Right lobe of liver (tissue), 6 donors: ENCODE data around the gene ZNF18. TPM values are rescaled to one million over a fixed set of nuclear protein-coding genes. Genes with fewer than 3 reads are reported as not detected.
A peak's percentile ranks its signal among the peaks of the same experiment; 100 is the strongest.

ENCODE experiments used
- ATAC-seq, 4 donors: fragments of 200-7000 bp; cut with Tn5 transposase; one replicate each; pipeline ENCODE4 v1.9.1; 2020; ENCODE audit warnings: mild to moderate bottlenecking in 4 of 4, moderate library complexity in 4 of 4
- DNase-seq, 3 donors: peaks; one replicate each; pipeline ENCODE4 v3.0.0-alpha.2; 2020
- H3K27ac ChIP-seq, 3 donors: fragments of 200-600 bp; one replicate each; pipeline ENCODE4 v1.8.0; 2022
- H3K27me3 ChIP-seq, 2 donors: fragments of 200-600 bp; one replicate each; pipeline ENCODE4 v1.8.0; 2022
- H3K36me3 ChIP-seq, 4 donors: fragments of 200-600 bp; sonication (generic) in 1 of 4; one replicate each; pipeline versions ENCODE4 v1.5.1 to v1.8.0; 2017 to 2022; ENCODE audit warnings: control low read depth in 1 of 4
- H3K4me1 ChIP-seq, 4 donors: fragments of 200-600 bp; sonication (generic) in 1 of 4; one replicate each; pipeline versions ENCODE4 v1.5.1 to v1.8.0; 2017 to 2022; ENCODE audit warnings: control low read depth in 1 of 4
- H3K4me3 ChIP-seq, 3 donors: fragments of 200-600 bp; one replicate each; pipeline ENCODE4 v1.8.0; 2022
- H3K9me3 ChIP-seq, 4 donors: fragments of 200-600 bp; sonication (generic) in 1 of 4; one replicate each; pipeline versions ENCODE4 v1.5.1 to v1.8.0; 2017 to 2022; ENCODE audit warnings: control low read depth in 1 of 4
- POLR2A ChIP-seq: fragments of 450-650 bp; IDR thresholded peaks from one replicate; pipeline ENCODE4 v1.6.1; 2017; ENCODE audit warnings: antibody characterized with exemption, mild to moderate bottlenecking
- WGBS: methylation state at CpG from one replicate; pipeline ENCODE4 v1.1.6; 2018; ENCODE audit warnings: low coverage, low lambda C conversion rate; ENCODE audit not compliant: insufficient coverage; ENCODE audit errors: missing lambda C conversion rate; 5-methylcytosine and 5-hydroxymethylcytosine counted together
- intact Hi-C, 2 donors: fragments of 100-400 bp; cut with DNase I; formaldehyde crosslinking; loops; one replicate each; pipeline versions ENCODE4 v1.11.2 to v1.14.1; 2022
- total RNA-seq, 6 experiments: library from RNA; depleted of rRNA in 2 of 6; stranded (reverse); fragments of >200 nt in 2 of 6; fragmentation: NEBNext Ultra II Directional in 3 of 6; extraction: Animal tissue kit (Norgen Biotek cat#: 25700) in 3 of 6; gene quantifications; one replicate each; pipeline versions ENCODE4 v1.1.0 to v1.2.4, GENCODE V29; 2016 to 2023
- TF ChIP-seq, protein P1 (sequence below), 4 donors: fragments of 200-600 bp in 3 of 4; fragments of 450-650 bp in 1 of 4; IDR thresholded peaks; one replicate each; pipeline versions ENCODE4 v1.5.1 to v1.8.0; 2016 to 2022; ENCODE audit warnings: antibody characterized with exemption in 4 of 4, mild to moderate bottlenecking in 2 of 4
- donor health status: DM: no; HTN: yes; CAD: no.
- donor health status: DM: no; HTN: no; CAD: no.
- donor health status: DM: no; HTN: no; CAD: no.
- donor health status: DM: no; HTN: yes; CAD: no.
- donor health status: DM: no; HTN: yes; CAD: no.

The ZNF18 gene
- total RNA-seq, 6 experiments from 2014 or later, result 3.7 to 7.0 (median 4.2) TPM

DNA sequence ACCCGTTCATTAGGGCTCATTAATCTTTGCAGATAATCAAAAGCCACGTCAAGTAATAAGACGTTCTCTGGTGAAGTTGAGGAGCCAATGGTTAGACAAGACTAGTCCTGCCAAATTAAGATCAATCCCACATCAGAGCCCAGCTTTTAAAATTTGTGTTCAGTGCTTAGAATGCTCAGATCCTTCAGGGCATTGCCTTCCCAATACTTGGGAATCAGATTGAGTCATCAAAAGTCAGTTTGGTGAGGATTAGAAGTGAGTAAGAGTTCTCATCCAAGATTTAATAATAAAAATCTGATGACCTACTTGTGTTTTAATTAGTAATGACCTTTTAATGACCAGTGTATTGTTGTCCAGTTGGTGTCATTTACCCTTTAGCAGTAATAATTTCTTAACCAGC is 43.2 kb upstream of the ZNF18 start:
- H3K36me3 ChIP-seq, result no peaks in the 10 kb centered on the region
- H3K4me3 ChIP-seq, result no peak overlapping the region
- DNase-seq (no peak), ATAC-seq (no peak)
- TF ChIP-seq, protein P1, sequence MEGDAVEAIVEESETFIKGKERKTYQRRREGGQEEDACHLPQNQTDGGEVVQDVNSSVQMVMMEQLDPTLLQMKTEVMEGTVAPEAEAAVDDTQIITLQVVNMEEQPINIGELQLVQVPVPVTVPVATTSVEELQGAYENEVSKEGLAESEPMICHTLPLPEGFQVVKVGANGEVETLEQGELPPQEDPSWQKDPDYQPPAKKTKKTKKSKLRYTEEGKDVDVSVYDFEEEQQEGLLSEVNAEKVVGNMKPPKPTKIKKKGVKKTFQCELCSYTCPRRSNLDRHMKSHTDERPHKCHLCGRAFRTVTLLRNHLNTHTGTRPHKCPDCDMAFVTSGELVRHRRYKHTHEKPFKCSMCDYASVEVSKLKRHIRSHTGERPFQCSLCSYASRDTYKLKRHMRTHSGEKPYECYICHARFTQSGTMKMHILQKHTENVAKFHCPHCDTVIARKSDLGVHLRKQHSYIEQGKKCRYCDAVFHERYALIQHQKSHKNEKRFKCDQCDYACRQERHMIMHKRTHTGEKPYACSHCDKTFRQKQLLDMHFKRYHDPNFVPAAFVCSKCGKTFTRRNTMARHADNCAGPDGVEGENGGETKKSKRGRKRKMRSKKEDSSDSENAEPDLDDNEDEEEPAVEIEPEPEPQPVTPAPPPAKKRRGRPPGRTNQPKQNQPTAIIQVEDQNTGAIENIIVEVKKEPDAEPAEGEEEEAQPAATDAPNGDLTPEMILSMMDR (IDR thresholded peaks at IDR 0.05), result no peak
- no peak for TF ChIP-seq POLR2A
- peaks cover 0 to 16% (median 0%) of the 10 kb centered on the region in 4 donors for H3K4me1 ChIP-seq
- 74% methylated on average over 3 of the region's 3 CpGs for WGBS
- no peaks in the 10 kb centered on the region for H3K27me3 ChIP-seq
- H3K27ac ChIP-seq, result no peak overlapping the region
- no peaks in the 10 kb centered on the region for H3K9me3 ChIP-seq
- intact Hi-C loops, result no loop called here

DNA sequence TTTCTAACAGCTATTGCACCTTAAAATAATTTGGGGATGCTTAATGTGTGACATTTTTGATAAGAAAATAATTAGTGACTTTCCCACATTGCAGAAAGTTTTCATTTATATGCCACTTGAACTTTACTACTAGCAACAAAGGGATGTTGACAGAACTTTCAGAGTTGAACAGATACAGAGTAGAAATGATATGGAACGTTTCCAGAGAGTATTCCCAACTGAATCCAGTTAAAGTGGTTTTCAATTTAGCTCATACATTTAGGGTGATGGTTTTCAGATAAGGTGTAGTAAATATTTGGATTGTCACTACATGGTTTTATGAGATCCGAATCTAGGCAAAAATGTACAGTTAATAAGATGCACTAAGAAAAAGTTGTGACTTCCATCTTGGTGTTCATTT is 40.7 kb upstream of the ZNF18 start:
- Histone ChIP-seq H3K27ac (no peak overlapping the region), H3K4me3 (no peak overlapping the region), H3K4me1 (peaks cover 0 to 16% (median 0%) of the 10 kb centered on the region in 4 donors), H3K36me3 (no peaks in the 10 kb centered on the region), H3K9me3 (no peaks in the 10 kb centered on the region), H3K27me3 (no peaks in the 10 kb centered on the region)
- DNase-seq, result no peak
- 15% methylated on average over 2 of the region's 2 CpGs for WGBS
- TF ChIP-seq, protein P1 (IDR thresholded peaks at IDR 0.05), result no peak
- TF ChIP-seq POLR2A, result no peak
- intact Hi-C loops, result no loop called here
- ATAC-seq, result peak; percentile 35 to 66 (median 42)

DNA sequence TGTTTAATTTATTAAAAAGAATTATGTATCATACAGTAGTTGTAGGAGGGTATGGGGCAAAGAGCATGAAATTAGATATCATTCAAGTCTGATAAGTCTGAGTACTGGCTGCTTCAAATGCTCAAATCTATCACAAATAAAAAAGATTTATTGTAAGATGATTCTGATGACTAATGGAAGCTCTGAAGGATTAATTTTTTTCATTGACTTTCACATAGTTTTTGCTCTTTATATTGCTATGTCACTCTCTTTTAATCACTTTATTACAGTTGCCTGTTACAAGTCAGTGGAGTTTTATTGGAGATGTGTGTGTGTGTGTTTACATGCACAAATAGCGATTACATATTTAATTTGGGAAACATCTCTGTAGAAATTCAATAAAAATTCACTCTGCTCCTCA is 38.4 kb upstream of the ZNF18 start:
- H3K4me1 ChIP-seq, result peaks cover 0 to 16% (median 0%) of the 10 kb centered on the region in 4 donors
- H3K4me3 ChIP-seq, result no peak overlapping the region
- no peaks in the 10 kb centered on the region for H3K27me3 ChIP-seq
- TF ChIP-seq, protein P1 (IDR thresholded peaks at IDR 0.05), result no peak
- no peak for TF ChIP-seq POLR2A
- ATAC-seq, result no peak
- H3K27ac ChIP-seq, result no peak overlapping the region
- no peak for DNase-seq
- intact Hi-C loops, result no loop called here
- 65% methylated on average over 1 of the region's 1 CpG for WGBS
- H3K9me3 ChIP-seq, result no peaks in the 10 kb centered on the region
- no peaks in the 10 kb centered on the region for H3K36me3 ChIP-seq

- peak; percentile 58 to 88 (median 78) for ATAC-seq
- H3K27me3 ChIP-seq, result no peaks in the 10 kb centered on the region
Measured at GRCh38 chr17:12034538-12034937, 37.3 kb upstream of the ZNF18 start.

More at GRCh38 chr17:12034538-12034937, 37.3 kb upstream of the ZNF18 start:
- TF ChIP-seq POLR2A, result no peak
- TF ChIP-seq, protein P1 (IDR thresholded peaks at IDR 0.05), result no peak
- H3K27ac ChIP-seq, result no peak overlapping the region
- 63% methylated on average over 4 of the region's 4 CpGs for WGBS
- no peaks in the 10 kb centered on the region for H3K9me3 ChIP-seq
- H3K36me3 ChIP-seq, result no peaks in the 10 kb centered on the region
- no peak overlapping the region for H3K4me3 ChIP-seq
- DNase-seq, result no peak
- intact Hi-C loops, result no loop called here
- peaks cover 0 to 16% (median 0%) of the 10 kb centered on the region in 4 donors for H3K4me1 ChIP-seq
